Stimulated activated CD4-positive, alpha-beta T cell treated with anti-CD3 and anti-CD28 coated beads, Interleukin-1b, Interleukin-23, amount 100 ng/mL, for 48 hours (primary cell): ENCODE results near the gene AP1G2.

ENCODE experiments used
- DNase-seq: peaks from one replicate; pipeline ENCODE4 v3.0.0-alpha.2; 2020

The AP1G2 gene

GRCh38 chr14:23569443-23570151 is 2.0 kb upstream of the AP1G2 start:
- DNase-seq: no peak

- DNase-seq: no peak
Observed at GRCh38 chr14:23568600-23569331, 1.2 kb upstream of the AP1G2 start.

- no peak for DNase-seq
Observed at GRCh38 chr14:23568021-23568599, 519 bp upstream of the AP1G2 start.

GRCh38 chr14:23566778-23567185 is 809 bp downstream of the AP1G2 start:
- no peak for DNase-seq

- DNase-seq: no peak
Observed at GRCh38 chr14:23566112-23566777, 1.3 kb downstream of the AP1G2 start.

GRCh38 chr14:23565626-23566025 is 2.0 kb downstream of the AP1G2 start:
- no peak for DNase-seq

GRCh38 chr14:23564876-23565275 is 2.7 kb downstream of the AP1G2 start:
- DNase-seq: no peak

GRCh38 chr14:23564181-23564812 is 3.3 kb downstream of the AP1G2 start:
- DNase-seq: no peak

GRCh38 chr14:23563473-23564180 is 4.0 kb downstream of the AP1G2 start:
- no peak for DNase-seq

GRCh38 chr14:23562822-23563472 is 4.6 kb downstream of the AP1G2 start:
- DNase-seq: peak; percentile 54

GRCh38 chr14:23561873-23562821 is 5.4 kb downstream of the AP1G2 start:
- no peak for DNase-seq

- DNase-seq: no peak
Observed at GRCh38 chr14:23561259-23561658, 6.3 kb downstream of the AP1G2 start.

GRCh38 chr14:23559926-23560520 is 7.6 kb downstream of the AP1G2 start:
- no peak for DNase-seq

GRCh38 chr14:23559010-23559925 is 8.3 kb downstream of the AP1G2 start:
- peak; percentile 67 for DNase-seq

- DNase-seq: no peak
Observed at GRCh38 chr14:23558346-23559009, 9.1 kb downstream of the AP1G2 start.

- DNase-seq: no peak
Observed at GRCh38 chr14:23557946-23558345, 9.6 kb downstream of the AP1G2 start.

GRCh38 chr14:23557521-23557920 is 10.1 kb downstream of the AP1G2 start:
- no peak for DNase-seq

GRCh38 chr14:23556700-23557440 is 10.7 kb downstream of the AP1G2 start:
- DNase-seq: no peak
